ENCODE data around the gene RFNG.

RFNG gene

DNA sequence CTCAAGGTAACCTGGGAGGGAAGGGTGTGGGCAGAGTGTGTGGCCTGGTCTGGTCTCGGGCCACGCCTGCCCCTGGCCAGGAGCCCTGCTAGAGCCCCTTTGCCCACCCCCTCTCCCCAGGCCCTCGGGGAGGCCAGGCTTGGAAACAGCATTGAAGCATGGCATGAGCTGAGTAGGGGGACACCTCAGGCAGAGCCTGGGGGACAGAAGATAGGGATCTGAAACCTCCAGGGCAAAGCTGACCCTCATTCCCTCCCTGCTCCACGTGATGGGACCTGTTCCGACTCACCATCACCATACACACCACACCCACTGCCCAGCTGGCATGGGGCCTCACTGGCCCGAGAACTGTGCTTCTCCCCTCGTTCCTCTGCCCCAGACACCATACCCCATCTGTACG, 2.5 kb downstream of the RFNG start:
- no peaks in the 10 kb centered on the region for H3K27me3 ChIP-seq (ENCODE audit: insufficient read depth, poor library complexity, severe bottlenecking)
- DNase-seq (ENCODE audit: low read depth in 1 of 2, low spot score in 1 of 2) = no peak
- H3K27ac ChIP-seq (replicated peaks) = no peak overlapping the region
- TF ChIP-seq, protein P1, sequence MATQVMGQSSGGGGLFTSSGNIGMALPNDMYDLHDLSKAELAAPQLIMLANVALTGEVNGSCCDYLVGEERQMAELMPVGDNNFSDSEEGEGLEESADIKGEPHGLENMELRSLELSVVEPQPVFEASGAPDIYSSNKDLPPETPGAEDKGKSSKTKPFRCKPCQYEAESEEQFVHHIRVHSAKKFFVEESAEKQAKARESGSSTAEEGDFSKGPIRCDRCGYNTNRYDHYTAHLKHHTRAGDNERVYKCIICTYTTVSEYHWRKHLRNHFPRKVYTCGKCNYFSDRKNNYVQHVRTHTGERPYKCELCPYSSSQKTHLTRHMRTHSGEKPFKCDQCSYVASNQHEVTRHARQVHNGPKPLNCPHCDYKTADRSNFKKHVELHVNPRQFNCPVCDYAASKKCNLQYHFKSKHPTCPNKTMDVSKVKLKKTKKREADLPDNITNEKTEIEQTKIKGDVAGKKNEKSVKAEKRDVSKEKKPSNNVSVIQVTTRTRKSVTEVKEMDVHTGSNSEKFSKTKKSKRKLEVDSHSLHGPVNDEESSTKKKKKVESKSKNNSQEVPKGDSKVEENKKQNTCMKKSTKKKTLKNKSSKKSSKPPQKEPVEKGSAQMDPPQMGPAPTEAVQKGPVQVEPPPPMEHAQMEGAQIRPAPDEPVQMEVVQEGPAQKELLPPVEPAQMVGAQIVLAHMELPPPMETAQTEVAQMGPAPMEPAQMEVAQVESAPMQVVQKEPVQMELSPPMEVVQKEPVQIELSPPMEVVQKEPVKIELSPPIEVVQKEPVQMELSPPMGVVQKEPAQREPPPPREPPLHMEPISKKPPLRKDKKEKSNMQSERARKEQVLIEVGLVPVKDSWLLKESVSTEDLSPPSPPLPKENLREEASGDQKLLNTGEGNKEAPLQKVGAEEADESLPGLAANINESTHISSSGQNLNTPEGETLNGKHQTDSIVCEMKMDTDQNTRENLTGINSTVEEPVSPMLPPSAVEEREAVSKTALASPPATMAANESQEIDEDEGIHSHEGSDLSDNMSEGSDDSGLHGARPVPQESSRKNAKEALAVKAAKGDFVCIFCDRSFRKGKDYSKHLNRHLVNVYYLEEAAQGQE (IDR thresholded peaks at IDR 0.05; ENCODE audit: insufficient replicate concordance, low read depth) = no peak
- TF ChIP-seq, protein P2, sequence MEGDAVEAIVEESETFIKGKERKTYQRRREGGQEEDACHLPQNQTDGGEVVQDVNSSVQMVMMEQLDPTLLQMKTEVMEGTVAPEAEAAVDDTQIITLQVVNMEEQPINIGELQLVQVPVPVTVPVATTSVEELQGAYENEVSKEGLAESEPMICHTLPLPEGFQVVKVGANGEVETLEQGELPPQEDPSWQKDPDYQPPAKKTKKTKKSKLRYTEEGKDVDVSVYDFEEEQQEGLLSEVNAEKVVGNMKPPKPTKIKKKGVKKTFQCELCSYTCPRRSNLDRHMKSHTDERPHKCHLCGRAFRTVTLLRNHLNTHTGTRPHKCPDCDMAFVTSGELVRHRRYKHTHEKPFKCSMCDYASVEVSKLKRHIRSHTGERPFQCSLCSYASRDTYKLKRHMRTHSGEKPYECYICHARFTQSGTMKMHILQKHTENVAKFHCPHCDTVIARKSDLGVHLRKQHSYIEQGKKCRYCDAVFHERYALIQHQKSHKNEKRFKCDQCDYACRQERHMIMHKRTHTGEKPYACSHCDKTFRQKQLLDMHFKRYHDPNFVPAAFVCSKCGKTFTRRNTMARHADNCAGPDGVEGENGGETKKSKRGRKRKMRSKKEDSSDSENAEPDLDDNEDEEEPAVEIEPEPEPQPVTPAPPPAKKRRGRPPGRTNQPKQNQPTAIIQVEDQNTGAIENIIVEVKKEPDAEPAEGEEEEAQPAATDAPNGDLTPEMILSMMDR (IDR thresholded peaks at IDR 0.05; ENCODE audit: insufficient read depth, low read length) = no peak
- TF ChIP-seq GABPA (IDR thresholded peaks at IDR 0.05; ENCODE audit: low read depth) (no peak), SPI1 (IDR thresholded peaks at IDR 0.05; ENCODE audit: borderline replicate concordance, low read depth) (no peak), POLR2AphosphoS5 (IDR thresholded peaks at IDR 0.05; ENCODE audit: low read depth) (no peak)
- H3K4me3 ChIP-seq (replicated peaks; ENCODE audit: insufficient read depth, low read length) = no peak overlapping the region

DNA sequence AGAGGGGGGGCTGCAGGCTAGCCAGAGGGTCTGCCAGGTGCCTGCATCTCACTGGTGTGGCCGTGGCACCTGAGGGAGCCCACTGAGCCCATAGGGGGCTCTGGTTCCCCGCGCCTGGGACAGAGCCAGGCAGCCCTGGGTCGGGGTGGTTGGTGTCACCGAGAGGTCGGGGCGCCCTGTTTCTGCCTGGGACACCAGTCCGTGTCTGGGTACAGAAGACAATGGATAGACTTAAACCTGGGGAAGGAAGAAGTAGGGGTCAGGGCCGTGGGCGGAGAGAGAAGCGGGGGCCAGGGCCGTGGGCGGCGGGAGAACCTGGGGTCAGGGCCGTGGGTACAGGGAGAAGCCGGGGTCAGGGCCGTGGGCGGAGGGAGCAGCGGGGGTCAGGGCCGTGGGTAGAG, 3.0 kb downstream of the RFNG start:
- Histone ChIP-seq H3K4me3 (replicated peaks; ENCODE audit: insufficient read depth, low read length) (no peak overlapping the region), H3K27me3 (ENCODE audit: insufficient read depth, poor library complexity, severe bottlenecking) (no peaks in the 10 kb centered on the region), H3K27ac (replicated peaks) (no peak overlapping the region)
- TF ChIP-seq SPI1 (IDR thresholded peaks at IDR 0.05; ENCODE audit: borderline replicate concordance, low read depth) (no peak), POLR2AphosphoS5 (IDR thresholded peaks at IDR 0.05; ENCODE audit: low read depth) (no peak), GABPA (IDR thresholded peaks at IDR 0.05; ENCODE audit: low read depth) (no peak)
- TF ChIP-seq, protein P1 (IDR thresholded peaks at IDR 0.05; ENCODE audit: insufficient replicate concordance, low read depth) = no peak
- TF ChIP-seq, protein P2 (IDR thresholded peaks at IDR 0.05; ENCODE audit: insufficient read depth, low read length) = no peak
- no peak for DNase-seq (ENCODE audit: low read depth in 1 of 2, low spot score in 1 of 2)

DNA sequence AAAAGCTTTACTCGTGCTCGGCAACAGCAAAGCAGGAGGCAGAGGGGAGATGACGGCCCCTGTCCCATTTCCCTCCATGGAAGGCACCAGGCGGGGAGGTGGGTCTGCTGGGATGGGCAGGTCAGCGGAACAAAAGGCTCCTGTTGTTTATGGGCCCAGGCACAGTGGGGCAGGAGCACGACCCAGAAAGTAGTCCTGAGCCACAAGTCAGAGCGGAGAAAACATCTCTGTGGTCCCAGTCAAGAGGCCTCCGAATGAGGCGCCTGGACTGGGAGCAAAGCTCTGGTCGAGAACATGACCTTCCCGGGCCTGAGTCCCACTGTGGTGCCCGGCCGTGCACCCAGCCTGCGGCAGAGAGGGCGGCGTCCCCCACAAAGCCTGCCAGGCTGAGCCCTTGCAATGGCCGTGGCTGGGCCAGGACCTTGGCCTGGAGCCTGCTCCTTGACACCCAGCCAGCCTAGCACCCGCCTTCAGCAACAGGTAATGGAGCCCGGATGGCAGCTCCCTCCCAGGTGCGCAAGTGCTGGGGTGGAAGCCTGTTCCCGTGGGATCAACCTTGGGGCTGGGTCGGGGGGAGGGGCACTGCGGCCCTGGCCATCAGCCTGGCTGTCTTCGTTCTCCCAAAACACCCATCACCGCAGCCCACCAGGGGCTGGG, 3.6 kb downstream of the RFNG start:
- TF ChIP-seq, protein P2 (IDR thresholded peaks at IDR 0.05; ENCODE audit: insufficient read depth, low read length) = no peak
- TF ChIP-seq POLR2AphosphoS5 (IDR thresholded peaks at IDR 0.05; ENCODE audit: low read depth) (no peak), SPI1 (IDR thresholded peaks at IDR 0.05; ENCODE audit: borderline replicate concordance, low read depth) (no peak), GABPA (IDR thresholded peaks at IDR 0.05; ENCODE audit: low read depth) (no peak)
- TF ChIP-seq, protein P1 (IDR thresholded peaks at IDR 0.05; ENCODE audit: insufficient replicate concordance, low read depth) = no peak
- no peak overlapping the region for H3K27ac ChIP-seq (replicated peaks)
- H3K4me3 ChIP-seq (replicated peaks; ENCODE audit: insufficient read depth, low read length) = no peak overlapping the region
- DNase-seq (ENCODE audit: low read depth in 1 of 2, low spot score in 1 of 2) = no peak
- H3K27me3 ChIP-seq (ENCODE audit: insufficient read depth, poor library complexity, severe bottlenecking) = no peaks in the 10 kb centered on the region
